Astrocyte (in vitro differentiated cells and primary cell): ENCODE data around the gene CNN1. TPM values are rescaled to one million over a fixed set of nuclear protein-coding genes. Genes with fewer than 3 reads are reported as not detected.
"Not testable (repeated sequence)": the region's sequence is repeated elsewhere in the genome, so short reads cannot be mapped to it uniquely, and the experiment has no call there.

Experiments used
- DNase-seq: peaks from one replicate; pipeline ENCODE4 v3.0.0-alpha.2; 2010; ENCODE audit warnings: low read depth
- FAIRE-seq: peaks from 2 replicates; lab custom pipeline; 2011; peaks lifted over from hg19 to GRCh38; lab: Jason Lieb, UNC
- H2AFZ ChIP-seq: 2 replicates; pipeline ENCODE4 v1.6.0; 2012; ENCODE audit warnings: low read depth, low read length, inconsistent platforms
- H3K27ac ChIP-seq: 2 replicates; pipeline ENCODE4 v1.5.1; 2011; ENCODE audit warnings: low read depth, low read length, inconsistent platforms
- H3K27me3 ChIP-seq: 2 replicates; pipeline ENCODE4 v1.6.0; 2011; ENCODE audit warnings: low read length, inconsistent platforms; ENCODE audit not compliant: insufficient read depth
- H3K36me3 ChIP-seq: 2 replicates; pipeline ENCODE4 v1.5.1; 2011; ENCODE audit warnings: low read length, inconsistent platforms; ENCODE audit not compliant: insufficient read depth
- H3K4me1 ChIP-seq: 2 replicates; pipeline ENCODE4 v1.5.1; 2011; ENCODE audit warnings: low read length, inconsistent platforms; ENCODE audit not compliant: insufficient read depth
- H3K4me2 ChIP-seq: 2 replicates; pipeline ENCODE4 v1.6.0; 2012; ENCODE audit warnings: low read length, inconsistent platforms
- H3K4me3 ChIP-seq: 2 replicates; pipeline ENCODE4 v1.5.1; 2011; ENCODE audit warnings: low read depth, mild to moderate bottlenecking, low read length, inconsistent platforms; ENCODE audit not compliant: insufficient read depth
- H3K79me2 ChIP-seq: 2 replicates; pipeline ENCODE4 v1.6.0; 2012; ENCODE audit warnings: mild to moderate bottlenecking, low read length, inconsistent platforms; ENCODE audit not compliant: insufficient read depth
- H3K9ac ChIP-seq: 2 replicates; pipeline ENCODE4 v1.6.0; 2012; ENCODE audit warnings: mild to moderate bottlenecking, low read length, inconsistent platforms
- H3K9me3 ChIP-seq: 2 replicates; pipeline ENCODE4 v1.5.1; 2012; ENCODE audit warnings: low read depth, mild to moderate bottlenecking, low read length, inconsistent platforms; ENCODE audit not compliant: insufficient read depth
- H4K20me1 ChIP-seq: 2 replicates; pipeline ENCODE4 v1.6.0; 2012; ENCODE audit warnings: low read length, inconsistent platforms; ENCODE audit not compliant: insufficient read depth
- H3K27ac Mint-ChIP-seq: one replicate; pipeline ENCODE4 v1.8.0; 2021; ENCODE audit warnings: mild to moderate bottlenecking, mixed read lengths; ENCODE audit not compliant: unreplicated experiment
- H3K27me3 Mint-ChIP-seq: one replicate; pipeline ENCODE4 v1.8.0; 2021; ENCODE audit warnings: low read depth, mixed read lengths; ENCODE audit not compliant: unreplicated experiment
- H3K36me3 Mint-ChIP-seq: one replicate; pipeline ENCODE4 v1.8.0; 2021; ENCODE audit warnings: low read depth, mixed read lengths; ENCODE audit not compliant: unreplicated experiment
- H3K4me1 Mint-ChIP-seq: one replicate; pipeline ENCODE4 v1.8.0; 2021; ENCODE audit warnings: low read depth, mixed read lengths; ENCODE audit not compliant: unreplicated experiment
- H3K4me3 Mint-ChIP-seq: one replicate; pipeline ENCODE4 v1.8.0; 2021; ENCODE audit warnings: mild to moderate bottlenecking, moderate library complexity, mixed read lengths; ENCODE audit not compliant: unreplicated experiment
- H3K9me3 Mint-ChIP-seq: one replicate; pipeline ENCODE4 v1.8.0; 2021; ENCODE audit warnings: mild to moderate bottlenecking, mixed read lengths; ENCODE audit not compliant: unreplicated experiment
- CTCF ChIP-seq: IDR thresholded peaks from 2 replicates; pipeline ENCODE4 v1.5.1; 2011; ENCODE audit warnings: low read depth, mild to moderate bottlenecking, inconsistent platforms, low read length, moderate library complexity; ENCODE audit not compliant: insufficient read depth
- EZH2 ChIP-seq: IDR thresholded peaks from 2 replicates; pipeline ENCODE4 v1.6.1; 2012; ENCODE audit warnings: mild to moderate bottlenecking, low read length, inconsistent platforms; ENCODE audit not compliant: insufficient read depth
- total RNA-seq: library from RNA; stranded (reverse); gene quantifications from 2 replicates; pipeline ENCODE4 v1.2.1, GENCODE V29; 2021

CNN1 gene
- total RNA-seq, 1 donor from 2014 or later = 236 TPM

DNA sequence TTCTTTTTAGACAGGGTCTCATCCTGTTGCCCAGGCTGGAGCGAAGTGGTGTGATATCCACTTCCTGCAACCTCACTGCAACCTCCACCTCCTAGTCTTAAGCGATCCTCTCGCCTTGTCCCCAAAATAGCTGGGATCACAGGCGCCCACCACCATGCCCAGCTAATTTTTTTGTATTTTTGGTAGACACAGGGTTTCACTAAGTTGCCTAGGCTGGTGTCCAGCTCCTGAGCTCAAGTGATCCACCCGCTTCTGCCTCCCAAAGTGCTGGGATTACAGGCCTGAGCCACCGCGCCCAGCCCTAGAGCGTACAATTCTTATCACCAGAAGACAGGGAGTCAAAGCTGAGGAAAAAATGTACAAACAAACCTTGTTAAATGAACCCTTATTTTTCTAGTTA, 24.9 kb downstream of the CNN1 start:
- no peaks in the 10 kb centered on the region for H3K36me3 Mint-ChIP-seq
- no peak overlapping the region for H3K27ac ChIP-seq
- no peaks in the 10 kb centered on the region for H3K27me3 Mint-ChIP-seq
- H3K79me2 ChIP-seq = peaks cover 5% of the 10 kb centered on the region
- H3K9me3 Mint-ChIP-seq = no peaks in the 10 kb centered on the region
- no peak overlapping the region for H3K4me2 ChIP-seq
- DNase-seq = no peak
- peaks cover 4% of the 10 kb centered on the region for H3K4me1 ChIP-seq
- H3K9me3 ChIP-seq = no peaks in the 10 kb centered on the region
- TF ChIP-seq CTCF = no peak
- TF ChIP-seq EZH2 = no peak
- H2AFZ ChIP-seq = no peak overlapping the region
- no peak for FAIRE-seq
- no peak overlapping the region for H3K9ac ChIP-seq
- peaks cover 2% of the 10 kb centered on the region for H4K20me1 ChIP-seq
- no peak overlapping the region for H3K4me3 Mint-ChIP-seq
- no peak overlapping the region for H3K27ac Mint-ChIP-seq
- no peak overlapping the region for H3K4me3 ChIP-seq
- H3K27me3 ChIP-seq = no peaks in the 10 kb centered on the region
- peaks cover 11% of the 10 kb centered on the region for H3K4me1 Mint-ChIP-seq
- no peaks in the 10 kb centered on the region for H3K36me3 ChIP-seq

- H3K4me1 Mint-ChIP-seq = peaks cover 11% of the 10 kb centered on the region
- not testable (repeated sequence) for H3K27ac Mint-ChIP-seq, H3K36me3 Mint-ChIP-seq, H3K9me3 Mint-ChIP-seq, H3K27me3 ChIP-seq, H3K4me1 ChIP-seq, H3K79me2 ChIP-seq, H3K27me3 Mint-ChIP-seq, H3K9me3 ChIP-seq, H3K4me3 Mint-ChIP-seq, FAIRE-seq, H3K27ac ChIP-seq, H3K4me2 ChIP-seq, H3K9ac ChIP-seq, H3K4me3 ChIP-seq, H3K36me3 ChIP-seq, H4K20me1 ChIP-seq, DNase-seq, H2AFZ ChIP-seq
Observed at GRCh38 chr19:11564082-11564807, 25.6 kb downstream of the CNN1 start.

- not testable (repeated sequence) for H3K4me1 Mint-ChIP-seq
Observed at GRCh38 chr19:11565649-11565980, 27.0 kb downstream of the CNN1 start.

More at GRCh38 chr19:11565649-11565980, 27.0 kb downstream of the CNN1 start:
- not testable (repeated sequence) for H3K9me3 ChIP-seq, H3K4me1 ChIP-seq, H3K79me2 ChIP-seq, H3K9ac ChIP-seq, H3K27me3 ChIP-seq, FAIRE-seq, H4K20me1 ChIP-seq, H3K9me3 Mint-ChIP-seq, H3K27ac Mint-ChIP-seq, H3K4me2 ChIP-seq, H3K36me3 ChIP-seq, H2AFZ ChIP-seq, H3K27ac ChIP-seq, H3K27me3 Mint-ChIP-seq, H3K4me3 Mint-ChIP-seq, H3K36me3 Mint-ChIP-seq, H3K4me3 ChIP-seq, DNase-seq
